Measurements from ENCODE around the gene LRRC7. TPM values are rescaled to one million over a fixed set of nuclear protein-coding genes. Genes with fewer than 3 reads are reported as not detected.
"Not testable (repeated sequence)": the region's sequence is repeated elsewhere in the genome, so short reads cannot be mapped to it uniquely, and the experiment has no call there.

The LRRC7 gene
- total RNA-seq, 2 experiments from 2014 or later, result 0.14 TPM; not detected in 1

DNA sequence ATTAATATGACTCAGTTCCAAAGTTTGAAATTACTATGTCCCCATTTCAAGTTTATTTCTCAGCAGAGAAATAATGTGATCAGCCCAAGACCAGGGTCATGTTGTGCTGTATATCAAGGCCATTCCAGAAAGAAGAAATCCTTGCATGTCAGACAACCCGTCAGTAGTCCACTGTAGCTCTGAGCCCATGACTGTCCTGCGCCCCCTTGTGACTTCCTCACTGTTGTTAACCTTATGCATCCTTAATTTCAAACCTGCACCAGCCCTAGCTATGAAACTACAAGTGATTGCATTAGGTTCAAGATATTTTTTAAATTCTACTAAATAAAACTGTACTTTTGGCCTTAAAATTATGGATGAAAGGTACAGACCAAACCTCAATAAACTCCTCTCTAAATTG lies 133.0 kb downstream of the LRRC7 start:
- Mint-ChIP-seq H3K4me3 (no peak overlapping the region), H3K27ac (no peak overlapping the region), H3K4me1 (no peaks in the 10 kb centered on the region), H3K9me3 (peaks cover 3% of the 10 kb centered on the region), H3K27me3 (no peaks in the 10 kb centered on the region), H3K36me3 (no peaks in the 10 kb centered on the region)
- no peak for DNase-seq

GRCh38 chr1:69702085-69702484 lies 134.4 kb downstream of the LRRC7 start:
- H3K36me3 Mint-ChIP-seq, result no peaks in the 10 kb centered on the region
- no peak for DNase-seq
- no peaks in the 10 kb centered on the region for H3K4me1 Mint-ChIP-seq
- H3K27me3 Mint-ChIP-seq, result no peaks in the 10 kb centered on the region
- no peak overlapping the region for H3K27ac Mint-ChIP-seq
- no peak overlapping the region for H3K4me3 Mint-ChIP-seq
- H3K9me3 Mint-ChIP-seq, result peaks cover 3% of the 10 kb centered on the region

DNA sequence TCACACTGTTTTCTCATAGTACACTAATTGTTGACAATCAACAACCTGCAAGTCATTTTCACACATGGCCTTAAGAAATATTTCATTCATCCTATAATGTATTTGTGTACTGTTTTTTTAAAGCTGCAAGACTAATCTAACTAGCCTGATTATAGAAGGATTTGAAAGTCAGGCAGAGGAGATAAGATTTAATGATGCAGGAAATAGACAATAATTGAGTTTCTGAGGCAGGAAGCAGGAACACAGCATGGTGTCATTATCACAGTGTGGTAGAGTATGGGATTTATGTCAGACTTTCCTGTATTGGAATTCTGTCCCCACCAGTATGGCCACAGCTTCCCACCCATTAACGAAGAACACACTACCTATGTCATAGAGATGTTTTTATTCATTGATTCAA lies 138.8 kb downstream of the LRRC7 start:
- Mint-ChIP-seq H3K4me3 (no peak overlapping the region), H3K27me3 (no peaks in the 10 kb centered on the region), H3K9me3 (no peaks in the 10 kb centered on the region), H3K36me3 (no peaks in the 10 kb centered on the region), H3K4me1 (no peaks in the 10 kb centered on the region), H3K27ac (no peak overlapping the region)
- DNase-seq, result no peak

DNA sequence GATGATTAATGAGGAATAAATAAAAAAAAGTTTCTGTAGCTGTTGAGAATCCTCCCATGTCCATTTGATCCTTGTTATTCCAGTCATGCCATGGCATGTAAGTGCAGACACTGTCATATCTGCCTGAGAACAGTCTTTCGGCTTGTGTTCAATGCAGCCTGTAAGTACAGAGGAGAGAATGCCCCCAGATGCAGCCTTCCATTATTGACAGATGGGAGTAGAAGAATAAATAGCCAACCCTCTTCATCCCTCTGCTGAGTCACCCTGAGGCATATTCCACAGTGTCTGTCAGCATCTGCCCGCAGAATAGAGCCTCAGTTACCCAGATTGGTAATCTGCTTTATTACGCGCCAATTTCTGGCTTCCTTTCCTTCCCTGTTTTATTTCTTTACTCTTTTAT lies 139.4 kb downstream of the LRRC7 start:
- Mint-ChIP-seq H3K27ac (no peak overlapping the region), H3K4me3 (no peak overlapping the region), H3K27me3 (no peaks in the 10 kb centered on the region), H3K4me1 (no peaks in the 10 kb centered on the region), H3K9me3 (no peaks in the 10 kb centered on the region), H3K36me3 (no peaks in the 10 kb centered on the region)
- DNase-seq, result no peak

GRCh38 chr1:69710484-69711189 lies 142.9 kb downstream of the LRRC7 start:
- H3K27ac Mint-ChIP-seq, result no peak overlapping the region
- no peak for DNase-seq
- H3K36me3 Mint-ChIP-seq, result no peaks in the 10 kb centered on the region
- no peak overlapping the region for H3K4me3 Mint-ChIP-seq
- no peaks in the 10 kb centered on the region for H3K9me3 Mint-ChIP-seq
- no peaks in the 10 kb centered on the region for H3K4me1 Mint-ChIP-seq
- no peaks in the 10 kb centered on the region for H3K27me3 Mint-ChIP-seq

DNA sequence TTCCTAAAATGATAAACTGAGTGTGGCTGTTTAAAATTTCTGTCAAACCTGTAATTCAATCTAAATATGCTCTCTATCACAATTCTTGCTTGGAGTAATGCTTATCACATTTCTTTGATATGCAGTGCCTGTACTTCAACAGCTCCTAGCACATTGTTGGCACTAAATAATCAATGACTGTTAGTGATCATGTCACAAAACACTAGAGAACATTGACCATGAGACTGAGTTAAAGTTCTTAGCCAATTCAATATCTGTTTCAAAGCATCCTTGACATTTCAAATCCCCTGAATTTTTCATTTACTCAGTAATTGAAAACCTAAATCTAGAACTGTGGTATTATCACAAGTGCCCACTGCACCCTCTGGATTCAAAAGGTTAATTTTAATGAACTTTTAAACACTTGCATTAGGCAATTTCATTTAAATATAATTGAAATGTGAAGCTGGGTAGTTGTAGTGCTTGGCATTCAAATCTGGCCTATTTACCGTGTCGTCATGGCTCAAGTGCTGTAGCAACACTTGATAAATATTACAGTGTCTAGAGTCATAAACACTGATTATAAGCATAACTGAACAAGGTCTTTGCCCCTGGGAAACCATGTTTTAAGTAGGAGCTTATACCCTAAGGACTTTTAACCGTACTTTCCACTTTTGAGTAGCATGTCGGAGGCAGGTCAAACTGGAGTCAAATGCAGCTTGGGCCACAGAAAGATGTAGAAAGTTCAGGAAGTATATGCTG lies 143.6 kb downstream of the LRRC7 start:
- Mint-ChIP-seq H3K36me3 (no peaks in the 10 kb centered on the region), H3K9me3 (no peaks in the 10 kb centered on the region), H3K27me3 (no peaks in the 10 kb centered on the region), H3K27ac (no peak overlapping the region), H3K4me3 (no peak overlapping the region), H3K4me1 (no peaks in the 10 kb centered on the region)
- DNase-seq, result no peak

GRCh38 chr1:69717834-69718233 lies 150.1 kb downstream of the LRRC7 start:
- H3K36me3 Mint-ChIP-seq, H3K27me3 Mint-ChIP-seq, H3K4me3 Mint-ChIP-seq, H3K9me3 Mint-ChIP-seq, DNase-seq, H3K27ac Mint-ChIP-seq, H3K4me1 Mint-ChIP-seq: not testable (repeated sequence)

DNA sequence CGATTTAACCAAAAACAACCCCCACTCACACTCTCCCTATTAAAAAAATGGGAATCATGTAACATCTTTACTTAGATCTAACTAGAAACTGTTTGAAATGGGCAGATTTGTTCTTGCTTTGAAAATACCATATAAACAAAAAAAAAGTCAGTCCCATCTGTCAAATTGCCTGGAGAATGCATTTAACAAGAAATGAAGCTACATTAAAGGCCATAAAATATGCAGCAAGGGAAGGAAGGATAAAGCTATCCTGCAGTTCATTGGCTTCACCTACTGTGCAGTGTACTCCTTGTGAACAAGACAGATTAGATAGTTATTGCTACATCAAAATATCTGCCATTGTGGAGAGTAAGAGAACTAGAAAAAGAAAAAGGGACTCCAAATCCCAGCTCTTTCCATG lies 160.5 kb downstream of the LRRC7 start:
- Mint-ChIP-seq H3K9me3 (peaks cover 3% of the 10 kb centered on the region), H3K4me1 (no peaks in the 10 kb centered on the region), H3K36me3 (no peaks in the 10 kb centered on the region), H3K27me3 (no peaks in the 10 kb centered on the region), H3K4me3 (no peak overlapping the region), H3K27ac (no peak overlapping the region)
- DNase-seq, result no peak

DNA sequence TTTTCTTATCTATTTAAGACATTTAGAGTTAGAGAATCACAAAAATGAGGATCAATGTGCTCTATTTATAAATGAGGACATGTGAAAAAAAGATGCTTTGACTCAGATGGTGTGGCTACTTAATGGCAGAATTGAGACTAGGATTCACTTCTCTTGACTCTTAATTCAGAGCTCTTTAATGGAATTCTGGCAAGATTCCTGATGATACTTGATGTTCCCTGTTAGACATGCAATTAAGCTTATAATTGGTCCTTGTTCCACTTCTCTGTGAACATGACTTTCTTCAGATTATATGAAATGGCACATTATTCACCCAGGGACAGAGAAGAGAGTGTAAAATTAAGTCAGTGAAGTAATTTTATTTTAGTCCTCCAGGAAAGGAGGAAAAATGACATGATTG lies 165.3 kb downstream of the LRRC7 start:
- H3K27me3 Mint-ChIP-seq, result no peaks in the 10 kb centered on the region
- H3K4me1 Mint-ChIP-seq, result no peaks in the 10 kb centered on the region
- H3K36me3 Mint-ChIP-seq, result no peaks in the 10 kb centered on the region
- no peak overlapping the region for H3K4me3 Mint-ChIP-seq
- DNase-seq, result no peak
- no peak overlapping the region for H3K27ac Mint-ChIP-seq
- H3K9me3 Mint-ChIP-seq, result peaks cover 3% of the 10 kb centered on the region

GRCh38 chr1:69737527-69738185 lies 169.9 kb downstream of the LRRC7 start:
- Mint-ChIP-seq H3K9me3 (no peaks in the 10 kb centered on the region), H3K4me3 (no peak overlapping the region), H3K27me3 (no peaks in the 10 kb centered on the region), H3K27ac (no peak overlapping the region), H3K4me1 (no peaks in the 10 kb centered on the region), H3K36me3 (no peaks in the 10 kb centered on the region)
- no peak for DNase-seq

GRCh38 chr1:69738458-69739250 lies 170.9 kb downstream of the LRRC7 start:
- Mint-ChIP-seq H3K4me3 (no peak overlapping the region), H3K4me1 (no peaks in the 10 kb centered on the region), H3K27me3 (no peaks in the 10 kb centered on the region)

DNA sequence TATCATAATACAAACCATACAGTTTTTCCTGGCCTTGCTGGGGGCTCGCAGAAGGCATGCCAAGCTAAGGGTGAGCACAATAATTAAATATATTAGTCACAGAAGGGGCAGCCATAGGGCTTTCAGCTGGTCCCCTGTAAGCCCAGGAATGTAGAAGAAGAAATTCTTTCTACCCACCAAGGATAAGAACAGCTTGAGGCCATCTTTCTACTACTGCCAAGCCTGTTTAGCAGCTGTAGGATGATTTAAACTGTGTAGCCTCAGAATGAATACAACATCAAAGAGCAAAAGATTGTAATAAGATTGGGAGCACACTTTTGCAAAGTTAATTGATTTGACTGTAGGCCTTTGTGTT lies 171.5 kb downstream of the LRRC7 start:
- Mint-ChIP-seq H3K36me3 (no peaks in the 10 kb centered on the region), H3K9me3 (no peaks in the 10 kb centered on the region), H3K4me1 (no peaks in the 10 kb centered on the region), H3K4me3 (no peak overlapping the region), H3K27me3 (no peaks in the 10 kb centered on the region), H3K27ac (no peak overlapping the region)
- DNase-seq, result no peak

More at GRCh38 chr1:69738458-69739250, 170.9 kb downstream of the LRRC7 start:
- no peak for DNase-seq
- no peaks in the 10 kb centered on the region for H3K36me3 Mint-ChIP-seq
- no peaks in the 10 kb centered on the region for H3K9me3 Mint-ChIP-seq
- no peak overlapping the region for H3K27ac Mint-ChIP-seq

DNA sequence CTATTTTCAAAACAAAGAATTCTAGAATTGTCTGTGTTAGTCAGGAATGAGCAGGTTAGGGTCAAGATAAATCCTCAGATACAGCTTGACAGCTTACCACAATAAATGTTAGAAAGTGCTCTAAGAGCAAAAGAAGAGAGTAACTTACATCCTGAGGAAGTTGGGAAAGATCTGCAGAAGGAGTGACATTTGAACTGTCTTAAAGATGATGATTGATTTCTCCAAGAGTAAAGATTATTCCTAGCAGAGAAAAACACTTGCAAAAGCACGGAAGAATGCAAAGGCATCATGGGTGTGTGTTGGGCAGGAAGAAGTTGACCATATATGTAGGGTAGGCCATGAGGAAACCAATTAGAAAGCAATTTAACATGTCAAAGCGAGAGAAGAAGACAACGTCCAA lies 175.4 kb downstream of the LRRC7 start:
- H3K27ac Mint-ChIP-seq, result no peak overlapping the region
- DNase-seq, result no peak
- H3K9me3 Mint-ChIP-seq, result no peaks in the 10 kb centered on the region
- no peaks in the 10 kb centered on the region for H3K27me3 Mint-ChIP-seq
- H3K4me3 Mint-ChIP-seq, result no peak overlapping the region
- no peaks in the 10 kb centered on the region for H3K36me3 Mint-ChIP-seq
- H3K4me1 Mint-ChIP-seq, result no peaks in the 10 kb centered on the region

DNA sequence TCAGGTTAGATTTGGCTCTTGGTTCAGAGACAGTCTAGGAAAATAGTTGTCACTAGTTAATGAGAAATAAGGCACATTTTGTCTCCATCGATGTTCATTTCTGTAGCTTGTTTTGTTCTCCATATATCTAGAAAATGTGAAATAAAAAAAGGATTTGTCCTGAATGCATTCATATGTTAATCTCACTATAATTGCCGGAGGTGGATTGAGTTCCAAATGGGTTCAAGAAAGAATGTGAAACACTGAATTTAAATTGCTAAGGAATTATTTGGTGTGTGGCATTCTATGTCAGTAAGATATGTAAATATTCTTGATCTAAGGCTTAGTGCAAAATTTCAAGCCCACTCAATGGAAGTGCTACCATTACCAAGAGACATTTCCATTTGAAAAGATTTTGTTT lies 176.7 kb downstream of the LRRC7 start:
- H3K27ac Mint-ChIP-seq, result no peak overlapping the region
- H3K4me3 Mint-ChIP-seq, result no peak overlapping the region
- H3K36me3 Mint-ChIP-seq, result no peaks in the 10 kb centered on the region
- DNase-seq, result no peak
- H3K9me3 Mint-ChIP-seq, result no peaks in the 10 kb centered on the region
- no peaks in the 10 kb centered on the region for H3K27me3 Mint-ChIP-seq
- H3K4me1 Mint-ChIP-seq, result no peaks in the 10 kb centered on the region

DNA sequence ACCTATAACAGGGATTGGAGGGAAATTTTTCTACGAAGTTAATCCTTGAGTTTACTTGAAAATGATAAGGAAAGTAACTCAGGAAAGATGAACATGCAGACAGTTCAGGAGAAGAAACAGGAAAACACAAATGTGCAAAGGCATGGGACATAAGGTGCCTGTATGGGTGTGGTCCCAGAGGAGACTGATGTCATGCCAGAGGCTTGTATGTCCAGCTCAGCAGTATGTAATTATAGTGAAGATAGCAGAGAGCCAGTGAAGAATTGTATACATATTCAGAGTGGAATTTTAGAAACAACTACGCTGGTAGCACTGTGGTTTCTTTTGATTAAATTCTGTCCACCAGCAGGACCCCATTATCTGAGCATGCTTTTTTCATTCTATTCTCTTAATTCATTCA lies 179.5 kb downstream of the LRRC7 start:
- H3K4me1 Mint-ChIP-seq, result no peaks in the 10 kb centered on the region
- no peaks in the 10 kb centered on the region for H3K27me3 Mint-ChIP-seq
- no peak overlapping the region for H3K4me3 Mint-ChIP-seq
- H3K27ac Mint-ChIP-seq, result no peak overlapping the region
- no peaks in the 10 kb centered on the region for H3K36me3 Mint-ChIP-seq
- H3K9me3 Mint-ChIP-seq, result no peaks in the 10 kb centered on the region
- no peak for DNase-seq

Measured in activated naive CD8-positive, alpha-beta T cell treated with anti-CD3 and anti-CD28 coated beads for 36 hours (primary cell).